GM12865 (cell line): ENCODE results near the gene COL26A1.

ENCODE experiments used
- DNase-seq: peaks from one replicate; pipeline ENCODE4 v3.0.0; 2010; ENCODE audit warnings: low read depth
- H3K4me3 ChIP-seq: 2 replicates; pipeline ENCODE4 v1.5.1; 2011; ENCODE audit warnings: mild to moderate bottlenecking, low read depth, low read length, control low read depth
- TF ChIP-seq, protein P1 (sequence below): IDR thresholded peaks from 2 replicates; pipeline ENCODE4 v1.5.1; 2011; ENCODE audit warnings: low read length, control low read depth, low read depth, inconsistent platforms; ENCODE audit not compliant: insufficient read depth; ENCODE audit errors: missing control alignments

The COL26A1 gene

DNA sequence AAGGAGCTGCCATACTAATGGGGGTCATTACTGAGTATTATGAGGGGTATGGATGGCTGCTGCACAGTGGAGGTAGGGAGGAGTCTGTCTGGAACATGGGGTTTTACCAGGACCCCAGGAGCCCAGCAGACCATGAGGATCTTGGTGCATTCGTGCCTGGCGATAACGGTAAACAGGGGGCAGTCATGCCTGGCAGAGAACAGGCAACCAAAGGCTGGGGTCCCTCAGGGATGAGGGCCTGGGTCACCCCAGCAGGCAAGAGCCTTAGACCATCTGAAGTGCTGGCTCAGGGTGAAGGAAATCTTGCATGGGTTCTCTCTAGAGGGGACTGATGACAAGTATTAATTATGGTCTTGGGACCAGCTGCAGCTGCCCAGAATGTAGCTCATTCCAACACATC is 220.3 kb downstream of the COL26A1 start:
- TF ChIP-seq, protein P1, sequence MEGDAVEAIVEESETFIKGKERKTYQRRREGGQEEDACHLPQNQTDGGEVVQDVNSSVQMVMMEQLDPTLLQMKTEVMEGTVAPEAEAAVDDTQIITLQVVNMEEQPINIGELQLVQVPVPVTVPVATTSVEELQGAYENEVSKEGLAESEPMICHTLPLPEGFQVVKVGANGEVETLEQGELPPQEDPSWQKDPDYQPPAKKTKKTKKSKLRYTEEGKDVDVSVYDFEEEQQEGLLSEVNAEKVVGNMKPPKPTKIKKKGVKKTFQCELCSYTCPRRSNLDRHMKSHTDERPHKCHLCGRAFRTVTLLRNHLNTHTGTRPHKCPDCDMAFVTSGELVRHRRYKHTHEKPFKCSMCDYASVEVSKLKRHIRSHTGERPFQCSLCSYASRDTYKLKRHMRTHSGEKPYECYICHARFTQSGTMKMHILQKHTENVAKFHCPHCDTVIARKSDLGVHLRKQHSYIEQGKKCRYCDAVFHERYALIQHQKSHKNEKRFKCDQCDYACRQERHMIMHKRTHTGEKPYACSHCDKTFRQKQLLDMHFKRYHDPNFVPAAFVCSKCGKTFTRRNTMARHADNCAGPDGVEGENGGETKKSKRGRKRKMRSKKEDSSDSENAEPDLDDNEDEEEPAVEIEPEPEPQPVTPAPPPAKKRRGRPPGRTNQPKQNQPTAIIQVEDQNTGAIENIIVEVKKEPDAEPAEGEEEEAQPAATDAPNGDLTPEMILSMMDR: no peak
- no peak overlapping the region for H3K4me3 ChIP-seq
- DNase-seq: no peak

DNA sequence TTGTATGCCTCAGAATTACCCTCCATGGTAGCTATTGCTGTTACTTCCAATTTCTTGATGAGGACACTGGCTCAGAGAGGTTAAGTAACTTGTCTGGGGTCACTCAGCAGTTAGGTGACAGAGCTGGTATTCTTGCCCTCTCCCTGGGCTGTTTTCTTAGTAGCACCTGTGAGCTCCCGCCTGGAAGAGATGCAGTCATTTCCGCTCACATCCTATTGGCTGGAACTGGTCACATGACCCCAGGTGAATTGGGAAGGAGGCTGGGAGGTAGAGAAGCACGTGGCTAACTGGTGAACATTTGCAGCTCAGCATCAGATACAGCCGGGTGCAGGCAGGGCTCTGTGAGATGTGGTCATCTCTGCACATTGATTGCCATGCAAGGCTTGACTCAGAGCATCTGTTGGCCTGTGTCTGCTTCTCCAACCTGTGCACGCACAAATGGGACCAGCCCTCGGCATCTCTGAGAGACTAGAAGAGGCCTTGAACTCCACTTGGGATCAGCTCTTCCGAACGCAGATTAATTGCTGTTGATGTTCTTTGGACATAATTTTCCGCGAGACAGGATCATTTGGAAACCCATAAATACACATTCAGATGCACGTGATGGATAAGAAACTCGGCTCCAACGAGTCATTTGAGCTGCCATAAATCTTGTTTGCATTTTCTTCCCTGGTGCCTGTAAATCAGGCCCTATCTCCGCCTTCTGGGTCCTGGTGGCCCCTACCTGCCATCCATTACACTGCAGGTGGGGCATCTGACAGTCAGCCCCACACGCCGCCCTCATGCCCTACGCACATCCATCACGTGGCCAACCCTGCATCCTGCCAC is 223.6 kb downstream of the COL26A1 start:
- H3K4me3 ChIP-seq: no peak overlapping the region
- DNase-seq: no peak
- TF ChIP-seq, protein P1: no peak

DNA sequence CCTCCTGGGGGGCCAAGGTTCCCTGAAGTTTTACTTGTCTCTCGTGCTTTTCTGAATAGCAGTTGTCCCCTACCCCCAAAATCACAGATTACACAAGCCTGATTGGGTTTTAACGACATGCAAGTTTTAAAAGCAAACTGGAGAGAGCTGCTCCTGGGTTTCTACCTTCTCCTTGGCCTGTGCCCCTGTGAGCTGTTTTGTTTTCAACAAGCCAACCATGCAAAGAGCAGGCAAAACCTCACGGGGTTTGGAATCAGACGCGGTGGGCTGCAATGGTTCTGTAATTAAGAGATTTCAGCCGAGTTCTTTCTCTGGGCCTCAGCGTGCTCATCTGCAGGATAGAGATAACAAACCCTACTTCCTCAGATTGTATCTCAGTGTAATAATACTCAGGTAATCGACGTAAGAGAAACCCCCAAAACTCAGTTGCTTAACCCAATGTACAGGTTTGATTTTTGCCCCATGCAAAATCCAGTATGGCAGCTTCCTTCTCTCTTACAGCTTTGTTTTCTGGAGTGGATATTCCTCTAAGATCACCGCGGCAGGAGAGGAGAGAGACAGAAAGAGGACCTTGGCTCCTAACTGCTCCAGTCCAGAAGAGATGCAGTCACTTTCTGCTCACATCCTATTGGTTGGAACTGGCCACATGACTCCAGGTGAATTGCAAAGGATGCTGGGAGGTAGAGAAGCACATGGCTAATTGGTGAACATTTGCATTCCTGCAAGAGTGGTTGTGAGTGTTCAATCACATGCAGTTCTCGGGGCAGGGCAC is 224.4 kb downstream of the COL26A1 start:
- no peak for DNase-seq
- no peak overlapping the region for H3K4me3 ChIP-seq
- TF ChIP-seq, protein P1: no peak

DNA sequence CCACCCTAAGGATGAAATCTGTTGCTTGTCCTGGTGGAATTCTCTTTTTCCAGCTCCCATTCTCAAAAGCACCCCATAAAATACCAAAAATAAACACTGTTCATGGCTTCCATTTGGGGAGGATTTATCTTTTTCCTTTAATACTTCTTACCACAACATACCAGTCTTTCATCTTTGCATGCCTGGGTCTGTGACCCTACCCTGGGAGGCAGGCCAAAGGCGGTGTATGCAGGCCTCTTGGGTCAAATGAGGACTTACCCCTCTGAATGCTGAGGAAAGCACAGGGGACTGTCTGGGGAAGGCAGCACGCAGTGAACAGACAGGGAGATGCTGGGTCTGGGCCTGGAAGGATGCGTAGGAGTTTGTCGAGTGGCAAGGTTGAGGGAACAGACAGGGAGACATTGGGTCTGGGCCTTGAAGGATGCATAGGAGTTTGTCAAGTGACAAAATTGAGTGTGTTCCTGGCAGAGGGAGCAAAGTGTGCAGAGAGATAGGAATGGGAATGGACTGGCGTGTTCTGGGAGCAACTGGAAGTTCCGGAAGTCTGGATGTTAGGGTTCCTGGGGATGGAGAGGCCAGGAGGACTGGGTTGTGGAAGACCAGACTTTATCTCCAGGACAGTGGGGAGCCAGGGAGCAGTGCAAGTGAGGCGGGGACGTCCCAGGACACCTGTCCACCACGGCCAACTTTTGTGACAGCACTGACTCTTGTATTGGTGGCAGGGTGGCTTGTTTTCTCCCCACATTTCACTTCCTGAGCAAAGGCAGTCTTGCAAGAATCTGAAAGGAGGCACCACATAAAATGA is 225.7 kb downstream of the COL26A1 start:
- H3K4me3 ChIP-seq: no peak overlapping the region
- no peak for DNase-seq
- TF ChIP-seq, protein P1: no peak

DNA sequence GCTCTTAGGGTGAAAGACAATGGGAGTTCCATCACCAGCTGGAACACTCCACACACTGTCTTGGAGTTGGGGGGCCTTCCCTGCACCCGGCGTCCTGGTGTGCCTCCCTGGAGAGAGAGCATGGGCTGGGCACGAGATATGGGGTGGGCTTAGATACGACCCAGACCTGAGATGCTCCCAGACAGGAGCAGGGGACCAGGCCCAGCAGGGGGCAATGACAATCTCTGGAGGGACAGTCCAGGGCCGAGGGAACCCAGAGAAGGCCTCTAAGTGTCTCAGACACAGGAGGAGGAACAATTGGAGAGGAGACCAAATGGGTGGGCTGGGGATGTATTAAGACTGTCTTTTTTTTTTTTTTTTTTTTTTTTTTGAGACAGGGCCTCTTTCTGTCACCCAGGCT is 226.4 kb downstream of the COL26A1 start:
- no peak overlapping the region for H3K4me3 ChIP-seq
- DNase-seq: no peak
- TF ChIP-seq, protein P1: no peak

DNA sequence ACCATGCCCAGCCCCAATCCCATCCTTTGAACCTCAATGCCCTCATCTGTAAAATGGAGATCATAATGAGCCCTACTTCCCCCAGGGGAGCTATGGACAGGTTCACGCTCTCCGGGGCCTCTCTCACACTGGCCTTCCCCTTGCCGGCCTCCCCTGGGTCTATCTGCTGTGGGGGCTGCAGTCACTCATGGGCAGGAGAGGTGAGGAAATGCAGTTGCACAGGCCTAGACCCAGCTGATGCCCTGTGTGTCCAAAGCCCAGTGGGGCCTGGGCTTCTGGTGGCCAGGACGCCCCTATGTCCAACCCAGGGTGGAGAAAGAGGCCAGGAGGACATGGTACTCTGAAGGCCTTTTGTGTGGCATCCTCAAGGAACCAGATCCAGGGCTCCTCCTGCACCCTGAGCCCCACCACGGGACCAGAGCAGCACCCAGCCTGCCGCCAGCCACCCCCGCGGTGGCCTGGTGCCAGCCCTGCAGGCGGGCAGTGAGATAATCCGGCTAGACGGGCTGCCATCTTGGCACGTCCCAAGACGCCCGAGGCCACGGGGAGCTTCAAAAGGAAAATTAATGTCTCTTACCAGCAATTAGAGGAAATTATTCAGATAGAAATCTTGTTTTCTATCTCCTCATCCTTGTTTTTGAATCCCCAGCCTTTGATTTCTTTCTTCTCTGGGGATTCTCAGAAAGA is 227.4 kb downstream of the COL26A1 start:
- H3K4me3 ChIP-seq: no peak overlapping the region
- DNase-seq: no peak
- TF ChIP-seq, protein P1: no peak
